Stimulated activated CD4-positive, alpha-beta T cell treated with anti-CD3 and anti-CD28 coated beads, Interleukin-15, amount 100 ng/mL, for 48 hours (primary cell): ENCODE results near the gene DIAPH1.

ENCODE experiments used
- DNase-seq, 2 donors: peaks; one replicate each; pipeline ENCODE4 v3.0.0-alpha.2; 2020; ENCODE audit warnings: low read depth in 2 of 2

DIAPH1 gene

DNA sequence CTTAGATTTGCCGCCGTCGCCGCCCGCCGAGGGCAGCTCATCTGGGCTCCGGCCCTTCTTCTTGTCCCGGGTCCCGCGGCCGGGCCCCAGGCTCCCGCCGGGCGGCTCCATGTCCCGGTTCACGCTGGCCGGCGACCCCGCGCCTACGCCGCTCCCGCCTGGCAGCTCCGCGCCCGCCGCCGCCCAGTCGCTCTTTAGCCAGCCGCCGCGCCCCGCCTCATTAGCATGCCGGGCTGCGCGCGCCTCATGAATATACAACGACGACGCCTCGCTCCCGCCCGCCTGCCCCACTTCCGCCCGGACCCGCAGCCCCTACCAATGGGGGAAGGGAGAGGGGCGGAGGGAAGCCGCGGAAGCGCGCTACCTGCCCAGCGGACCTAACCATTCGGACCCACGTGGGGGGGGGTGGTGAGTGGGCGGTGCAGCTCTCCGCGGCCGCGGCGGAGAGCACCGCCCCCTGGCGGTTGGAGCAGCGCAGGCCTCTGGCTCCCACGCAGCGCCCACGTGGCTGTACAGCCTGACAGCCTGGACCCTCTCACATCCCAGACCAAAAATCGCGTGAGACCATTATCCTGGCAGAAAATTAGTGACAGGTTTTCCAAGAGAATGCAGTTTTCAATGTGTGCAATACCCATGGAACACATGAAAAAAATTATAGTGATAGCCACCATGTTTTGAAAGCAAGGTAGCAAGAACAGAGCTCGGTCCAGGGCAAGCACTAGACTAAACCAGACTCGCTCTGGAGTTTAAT, at the start of gene DIAPH1:
TSS of gene DIAPH1 (minus strand) at position 197 of the 751 bp plus-strand sequence. CDS start at position 111, 86 bp downstream.
- DNase-seq, result peak; percentile 97 to 99

DNA sequence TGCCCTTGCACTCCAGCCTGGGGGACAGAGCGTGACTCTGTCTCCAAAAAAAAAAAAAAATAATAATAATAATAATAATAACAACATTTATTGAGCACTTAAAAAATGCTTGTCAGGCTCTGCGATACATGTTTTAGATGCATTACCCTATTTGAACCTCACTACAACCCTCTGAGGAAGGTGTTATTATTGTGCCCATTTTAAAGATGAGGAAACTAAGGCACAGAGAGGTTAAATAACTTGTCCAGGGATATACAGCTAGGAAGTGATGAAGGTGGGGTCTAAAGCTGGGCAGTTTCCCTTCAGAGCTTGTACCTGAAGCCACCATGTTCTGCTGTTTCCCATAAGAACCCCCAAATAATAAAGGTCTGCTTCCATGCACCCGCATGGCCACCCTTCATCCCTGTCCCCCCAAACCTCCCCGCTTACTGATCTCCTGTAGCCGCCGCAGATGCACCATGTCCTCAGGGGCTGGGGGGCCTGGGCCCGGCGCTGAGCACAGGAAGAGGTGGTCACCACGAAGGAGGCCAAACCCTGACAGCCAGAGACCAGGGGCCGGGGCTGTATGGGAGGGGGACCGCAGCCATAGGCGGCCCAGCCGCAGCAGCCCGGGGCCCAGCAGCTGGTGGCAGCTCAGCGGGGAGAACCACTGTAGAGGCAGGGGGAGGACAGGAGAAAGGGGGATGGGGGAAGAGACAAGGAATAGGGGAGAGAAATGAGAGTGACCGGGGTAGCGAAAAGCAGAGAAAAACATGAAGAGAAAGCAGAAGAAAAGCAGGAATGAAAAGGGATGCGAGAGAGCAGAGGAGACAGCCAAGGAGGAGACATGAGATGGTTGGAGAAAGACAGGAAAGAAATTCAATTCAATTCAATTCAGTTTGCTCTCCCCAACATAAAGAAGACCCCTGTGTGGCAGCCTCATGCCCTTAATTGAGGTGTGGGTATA, 47.5 kb upstream of the DIAPH1 start:
- DNase-seq, result no peak

DNA sequence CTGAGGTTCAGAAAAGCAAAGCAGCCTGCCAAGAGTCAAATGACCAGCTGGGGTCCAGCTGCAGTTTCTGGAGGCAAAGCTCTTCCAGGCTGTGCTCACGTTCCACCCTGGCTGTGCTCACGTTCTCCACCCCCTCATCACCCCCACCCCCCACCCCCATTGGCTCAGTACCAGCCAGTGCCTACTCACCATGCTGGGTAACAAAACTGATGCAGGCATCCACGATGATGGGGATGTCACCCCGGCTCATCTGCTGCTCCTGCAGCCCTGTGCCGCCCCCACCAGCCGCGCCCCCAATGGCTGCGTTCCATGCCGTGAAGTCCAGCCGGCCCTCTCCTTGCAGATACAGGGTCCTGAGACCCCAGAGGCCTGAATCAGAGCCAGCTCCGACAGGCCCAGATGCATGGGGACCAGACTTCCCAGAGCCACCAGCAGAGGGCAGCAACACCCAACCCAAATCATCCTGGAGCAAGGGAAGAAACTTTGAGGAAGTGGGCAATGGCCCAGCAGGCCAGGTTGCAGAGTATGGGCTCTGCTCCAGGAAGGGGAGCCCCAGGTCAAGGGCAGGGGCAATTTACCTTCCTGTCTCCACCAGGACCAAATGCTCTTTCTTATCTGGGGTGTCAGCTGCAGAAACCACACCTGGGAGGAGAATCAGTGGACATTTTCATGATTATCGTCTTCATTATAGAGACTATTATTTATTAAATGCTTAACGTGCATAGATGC, 46.1 kb upstream of the DIAPH1 start:
- DNase-seq, result peak; percentile 38 to 65

DNA sequence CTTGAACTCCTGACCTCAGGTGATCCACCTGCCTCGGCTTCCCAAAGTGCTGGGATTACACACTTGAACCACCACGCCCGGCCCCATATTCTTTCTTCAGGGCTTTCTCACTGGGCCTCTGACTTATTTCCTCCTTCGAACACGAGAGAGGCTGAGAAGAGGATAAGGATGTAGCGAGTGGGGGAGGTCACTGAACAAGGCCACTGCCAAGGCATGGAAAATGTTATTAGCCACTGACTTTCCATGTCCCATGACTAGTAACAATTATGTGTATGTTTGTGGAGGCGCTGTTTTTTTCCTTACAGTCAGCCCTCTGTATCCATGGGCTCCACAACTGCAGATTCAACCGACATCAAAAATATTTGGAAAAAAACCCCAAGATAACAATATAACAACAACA, 44.7 kb upstream of the DIAPH1 start:
- no peak for DNase-seq

DNA sequence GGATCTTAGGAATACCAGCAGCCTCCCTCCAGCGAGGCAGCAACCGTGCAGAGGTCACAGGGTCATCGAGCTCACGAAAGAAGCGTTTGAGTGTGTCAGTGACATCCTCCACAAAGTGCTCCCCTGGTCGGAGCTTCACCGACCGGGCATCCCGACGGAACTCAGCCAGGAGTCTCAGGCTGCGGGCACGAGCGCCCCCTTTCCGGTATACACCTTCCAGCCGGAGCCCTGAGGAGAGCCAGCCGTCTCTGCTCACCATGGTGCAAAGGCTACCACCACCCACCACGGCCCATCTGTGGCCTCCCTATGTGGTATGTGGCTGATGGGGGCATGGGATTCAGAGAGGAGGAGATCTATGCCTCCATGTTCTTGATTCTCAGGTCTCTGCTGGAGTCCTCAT, 43.2 kb upstream of the DIAPH1 start:
- no peak for DNase-seq

DNA sequence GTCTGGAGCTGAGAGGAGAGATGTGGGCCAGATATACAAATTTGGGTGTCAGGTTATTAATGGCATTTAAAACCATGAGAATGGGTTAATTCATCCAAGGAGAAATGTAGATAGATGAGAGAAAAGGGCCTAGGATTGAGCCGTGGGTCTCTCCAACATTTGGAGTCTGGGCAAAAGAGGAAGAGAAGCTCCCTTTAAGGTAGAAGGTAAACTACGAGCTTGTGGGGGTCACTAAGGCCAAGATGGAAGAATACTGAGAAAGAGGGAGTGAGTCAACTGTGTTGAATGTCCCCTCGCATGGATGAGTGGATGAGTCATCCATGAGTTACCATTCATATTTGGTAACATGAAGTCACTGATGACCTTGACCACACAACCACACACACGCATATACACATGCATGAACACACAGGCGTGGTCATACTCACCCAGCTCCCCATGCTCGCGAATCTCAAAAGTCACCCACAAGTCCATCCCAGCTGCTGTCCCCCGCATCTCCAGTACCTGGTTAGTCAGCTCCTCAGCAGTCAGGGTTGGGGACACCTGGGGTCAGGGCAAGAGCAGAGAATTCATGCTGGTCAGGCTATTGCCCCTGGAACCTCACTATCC, 39.2 kb upstream of the DIAPH1 start:
- no peak for DNase-seq

DNA sequence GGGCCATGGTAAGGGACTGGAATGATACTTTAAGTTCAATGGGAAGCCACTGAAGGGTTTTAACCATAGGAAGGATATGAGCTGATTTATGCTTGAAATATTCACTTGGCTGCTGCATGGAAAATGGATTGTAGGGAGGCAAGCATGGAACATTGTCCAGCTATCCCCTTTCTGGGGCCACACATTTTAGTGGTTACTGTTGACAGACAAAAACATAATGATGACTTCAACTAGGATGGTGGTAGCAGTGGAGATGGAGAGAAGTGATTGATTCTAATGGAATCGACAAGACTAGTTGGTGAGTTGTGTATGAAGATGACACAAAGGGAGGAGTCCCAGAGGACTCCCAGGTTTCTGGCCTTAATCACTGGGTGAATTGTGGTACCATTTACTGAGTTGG, 38.6 kb upstream of the DIAPH1 start:
- DNase-seq, result no peak

DNA sequence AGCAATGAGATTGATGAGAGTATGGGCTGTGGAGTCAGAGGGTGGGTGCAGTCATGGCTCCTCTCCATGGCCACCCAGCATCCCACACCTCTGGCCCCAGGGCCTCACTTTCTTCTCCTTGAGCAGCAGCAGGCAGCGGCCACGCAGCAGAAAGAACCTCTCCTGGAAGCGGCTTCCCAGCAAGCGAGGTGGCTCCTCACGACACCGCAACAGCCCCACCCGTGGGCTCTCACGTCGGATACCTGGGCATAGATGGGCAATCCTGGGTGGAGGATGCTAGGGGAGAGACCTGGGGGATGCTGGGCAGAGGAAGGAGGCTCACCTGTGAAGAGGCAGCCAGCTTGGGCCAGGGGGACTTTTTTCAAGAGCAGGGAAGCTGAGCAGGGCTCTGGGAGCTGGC, 37.6 kb upstream of the DIAPH1 start:
- DNase-seq, result no peak

DNA sequence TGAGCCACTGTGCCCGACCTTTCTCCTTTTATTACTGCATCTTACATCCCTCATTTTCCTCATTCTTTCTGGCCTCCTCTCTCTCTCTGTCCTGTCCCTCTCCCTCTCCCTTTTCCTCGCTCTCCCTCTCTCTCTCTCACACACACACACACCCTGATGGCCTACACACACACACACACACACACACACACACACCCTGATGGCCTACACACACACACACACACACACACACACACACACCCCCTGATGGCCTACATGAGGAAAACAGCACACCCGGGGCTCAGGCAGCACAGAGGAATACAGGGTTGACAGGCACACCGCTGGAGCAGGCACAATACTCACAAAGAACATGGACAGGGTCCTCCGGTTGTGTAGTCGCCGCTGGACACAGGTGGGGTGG, 36.2 kb upstream of the DIAPH1 start:
- DNase-seq, result no peak

DNA sequence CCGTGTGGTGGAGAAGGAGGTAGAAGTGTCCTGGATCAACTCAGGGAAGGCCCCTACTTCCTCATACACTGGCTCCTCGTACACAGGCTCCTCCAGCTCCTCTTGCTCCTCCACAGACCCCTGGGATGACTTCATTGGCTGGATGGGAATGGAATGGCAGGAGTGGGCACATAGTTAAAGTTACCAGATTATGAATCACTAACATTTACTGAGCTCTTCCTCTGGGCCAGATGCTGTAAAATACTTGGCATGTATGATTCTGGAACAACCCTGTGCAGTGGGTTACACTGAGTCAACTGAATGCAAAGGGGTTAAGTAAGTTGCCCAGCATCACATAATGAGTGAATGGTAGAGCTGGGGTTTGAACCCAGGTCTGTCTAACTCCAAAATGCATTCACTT, 35.5 kb upstream of the DIAPH1 start:
- no peak for DNase-seq

DNA sequence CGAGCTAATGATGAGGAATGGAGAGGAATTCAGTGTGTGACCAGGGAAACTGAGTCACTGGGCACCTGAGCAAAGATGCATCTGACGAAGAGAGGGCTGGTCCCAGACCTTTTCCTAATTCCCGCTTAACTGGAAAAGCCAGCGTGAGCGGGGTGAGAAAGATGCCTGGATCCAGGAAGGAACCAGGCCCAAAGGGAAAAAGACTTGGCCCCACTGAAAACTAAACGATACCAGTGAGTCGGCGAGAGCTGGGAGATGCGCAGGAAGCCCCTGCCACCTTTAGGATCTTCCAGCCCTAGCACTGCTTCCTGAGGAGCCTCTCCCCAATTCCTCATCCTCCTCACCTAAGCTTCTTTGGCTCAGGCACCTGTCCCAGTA, 32.9 kb upstream of the DIAPH1 start:
- no peak for DNase-seq

DNA sequence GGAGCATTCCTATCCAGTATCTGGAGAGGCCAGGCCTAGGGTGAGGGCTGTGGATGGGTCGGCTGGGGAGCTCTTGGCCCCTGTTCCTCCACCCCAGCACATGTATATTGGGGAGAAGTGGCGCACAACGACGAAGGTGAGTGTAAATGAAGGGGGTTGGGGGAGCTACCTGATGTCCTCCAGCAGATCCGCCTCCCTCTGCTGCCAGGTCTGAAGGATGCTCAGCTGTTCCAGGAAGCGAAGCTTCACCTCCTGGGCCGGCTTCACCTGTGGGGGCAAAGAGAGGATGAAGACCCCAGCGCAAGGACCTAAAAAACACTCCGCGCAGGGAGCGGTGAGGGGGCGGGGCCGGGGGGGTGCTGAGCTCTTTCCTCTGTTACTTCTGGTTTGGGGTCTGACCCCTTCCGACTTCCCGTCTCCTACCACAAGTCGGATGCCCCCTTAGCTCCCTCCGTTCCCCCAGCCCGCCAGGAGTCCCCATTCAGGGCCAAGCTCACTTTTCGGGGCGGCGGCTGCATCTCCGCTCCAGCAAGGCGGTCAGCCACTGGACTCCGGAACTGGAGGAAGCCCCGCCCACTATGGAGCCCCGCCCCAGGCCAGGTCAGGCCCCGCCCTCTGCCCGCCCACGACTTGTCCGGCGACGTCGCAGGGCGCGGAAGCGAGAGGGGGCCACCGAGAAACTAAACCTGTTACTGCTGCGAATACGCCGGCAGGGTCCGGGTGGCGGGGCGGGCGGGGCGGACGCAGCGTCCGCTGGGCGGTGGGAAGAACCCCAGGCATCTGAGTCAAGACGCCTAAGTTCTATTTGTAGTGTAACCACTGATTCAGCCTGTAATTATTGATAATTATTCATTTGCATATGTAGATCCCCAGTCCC, 32.3 kb upstream of the DIAPH1 start, which contains the start of gene FCHSD1:
TSS of gene FCHSD1 (minus strand) at position 568 of the 877 bp plus-strand sequence. CDS start at position 518, 50 bp downstream.
- DNase-seq, result peak; percentile 71 to 78

DNA sequence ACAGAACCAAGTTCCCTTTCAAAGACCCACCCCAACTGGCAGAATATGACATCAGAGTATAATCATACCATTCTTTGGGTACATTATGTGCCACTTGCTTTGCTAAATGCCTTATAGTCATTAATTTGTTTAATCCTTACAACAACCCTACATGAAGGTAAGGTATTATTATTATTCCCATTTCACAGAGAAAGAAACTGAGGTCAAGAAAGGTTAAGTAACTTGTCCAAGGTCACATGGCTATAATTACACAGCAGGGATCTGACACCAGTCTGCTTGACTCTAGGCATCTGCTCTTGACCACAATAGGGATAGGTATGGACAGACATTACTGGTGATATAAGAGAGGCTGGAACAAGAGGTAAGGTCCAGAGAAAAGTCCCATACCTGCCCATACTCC, 31.2 kb upstream of the DIAPH1 start:
- DNase-seq, result no peak

DNA sequence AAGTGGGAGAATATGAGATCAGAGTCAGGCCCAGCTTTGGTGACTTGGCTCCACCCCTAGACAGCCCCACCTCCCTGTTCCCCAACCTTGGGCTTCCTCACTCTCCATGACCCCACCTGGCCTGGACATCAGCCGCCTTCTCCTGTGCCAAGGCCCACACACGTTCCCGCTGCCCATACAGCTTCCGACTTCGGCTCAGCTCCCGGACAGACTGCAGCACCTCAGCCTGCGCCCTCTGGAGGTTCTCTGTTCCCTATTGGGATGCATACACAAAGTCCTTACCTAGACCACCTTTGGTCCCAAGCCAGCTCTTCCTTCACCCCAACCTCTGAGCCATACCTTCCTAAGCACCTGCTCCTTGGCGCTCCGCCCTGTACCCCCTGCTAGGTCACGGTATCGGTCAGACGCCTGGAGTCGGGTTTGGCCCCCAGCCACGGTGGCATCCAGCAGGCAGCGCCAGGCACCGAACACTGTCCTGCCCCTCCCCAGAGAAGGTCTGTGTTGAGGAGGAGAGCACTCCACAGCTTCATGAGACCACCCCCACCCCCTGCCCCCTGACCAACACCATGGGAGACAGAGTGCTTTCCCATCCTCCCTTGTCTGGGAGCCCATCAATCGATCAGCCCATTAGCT, 30.4 kb upstream of the DIAPH1 start:
- no peak for DNase-seq

DNA sequence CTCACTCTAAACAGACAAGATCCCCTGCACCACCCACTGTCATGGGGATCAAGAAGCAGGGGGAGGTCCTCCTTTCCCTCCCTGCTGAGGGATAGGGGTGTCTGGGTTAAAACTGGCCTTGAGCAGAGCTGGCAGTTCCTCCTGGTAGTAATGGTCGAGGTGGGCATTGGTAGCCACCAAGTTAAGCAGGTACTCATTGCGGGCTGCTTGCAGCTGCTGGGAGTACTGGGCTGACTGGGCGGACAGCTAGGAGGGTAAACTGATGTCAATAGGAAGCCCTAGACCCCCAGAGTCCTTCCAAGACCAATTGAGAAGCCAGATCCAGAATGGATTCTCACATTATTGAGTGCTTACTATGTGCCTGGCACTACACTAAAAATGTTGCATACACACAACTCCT, 29.1 kb upstream of the DIAPH1 start:
- no peak for DNase-seq

DNA sequence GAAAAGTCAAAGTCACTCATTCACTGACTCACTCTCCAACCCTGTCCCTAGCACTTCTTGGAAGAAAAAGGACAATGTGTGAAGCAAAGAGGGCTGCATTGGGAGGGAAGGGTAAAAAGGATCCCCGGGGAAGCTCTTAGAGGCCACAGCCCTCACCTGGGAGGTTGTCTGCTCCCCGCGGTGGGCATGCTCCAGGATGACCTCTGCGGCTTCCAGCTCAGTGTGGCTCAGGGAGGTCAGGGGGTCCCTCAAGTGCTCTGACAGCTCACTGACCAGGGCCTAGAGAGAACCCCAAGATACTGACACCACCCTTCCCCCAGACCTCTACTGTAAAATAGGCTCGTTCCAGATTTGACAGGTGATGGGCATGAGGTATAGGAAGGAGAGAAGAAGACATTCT, 28.4 kb upstream of the DIAPH1 start:
- DNase-seq, result no peak

DNA sequence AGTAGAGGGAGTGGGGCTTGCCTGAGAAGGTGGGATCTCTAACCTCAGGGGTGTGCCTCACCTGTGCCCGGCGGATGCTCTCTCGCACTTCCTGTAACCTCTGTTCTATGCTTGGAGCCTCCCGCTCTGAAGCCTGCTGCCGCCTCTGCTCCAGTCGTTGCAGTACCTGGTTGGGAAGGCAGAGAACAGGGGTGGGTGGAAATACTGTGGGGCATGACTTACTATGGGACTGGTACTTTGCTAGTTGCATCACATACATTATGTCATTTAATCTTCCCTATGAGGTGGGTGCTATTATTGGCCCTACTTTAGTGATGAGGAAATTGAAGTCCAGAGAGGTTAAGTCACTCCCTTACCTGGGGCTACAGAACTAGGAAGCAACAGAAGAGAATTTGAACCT, 27.2 kb upstream of the DIAPH1 start:
- no peak for DNase-seq

DNA sequence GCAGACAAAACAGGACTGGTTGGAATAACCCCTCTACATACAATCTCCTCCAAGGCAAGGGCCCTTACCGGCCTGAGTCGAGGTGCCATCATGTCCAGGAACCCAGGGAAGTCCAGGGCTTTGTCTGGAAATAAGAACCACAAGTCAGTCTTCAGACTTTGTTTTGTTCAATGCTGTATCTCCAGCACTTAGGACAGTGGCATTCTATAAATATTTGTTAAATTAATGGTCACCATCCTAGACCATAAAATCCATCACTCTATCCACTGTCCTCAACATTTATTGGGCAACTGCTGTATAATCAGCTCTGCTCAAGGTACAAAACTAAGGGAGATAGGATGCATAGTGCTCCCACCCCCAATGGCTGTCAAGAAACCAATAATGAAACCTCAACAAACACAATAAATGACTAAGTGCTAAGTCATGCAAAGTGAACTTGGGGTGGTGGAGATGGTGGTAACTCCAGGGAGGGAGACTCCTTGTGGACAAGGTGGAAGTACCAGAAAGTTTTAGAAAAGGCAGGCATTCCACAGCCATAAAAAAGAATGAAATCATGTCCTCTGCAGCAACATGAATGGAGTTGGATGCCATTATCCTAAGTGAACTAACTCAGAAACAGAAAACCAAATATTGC, 23.0 kb upstream of the DIAPH1 start:
- DNase-seq, result no peak

DNA sequence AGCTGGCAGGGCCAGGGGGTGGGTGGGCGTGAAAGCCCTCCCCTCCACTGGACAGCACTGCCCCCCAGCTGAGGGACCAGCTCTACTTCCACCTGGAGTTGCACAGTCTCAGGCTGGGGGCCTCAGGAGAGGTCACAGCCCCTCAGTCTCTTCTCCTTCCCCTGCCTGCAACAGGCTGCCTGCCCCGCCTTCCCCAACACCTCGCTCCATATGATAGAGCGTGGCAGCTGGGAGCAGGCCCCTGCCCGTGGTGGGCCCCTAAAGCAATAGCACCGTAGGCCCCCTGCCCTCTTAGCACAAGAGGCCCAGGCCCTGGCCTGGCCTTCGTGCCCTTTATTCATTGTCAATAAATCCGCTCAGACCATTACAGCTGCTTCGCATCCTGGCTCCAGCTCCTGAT, 21.9 kb upstream of the DIAPH1 start:
- no peak for DNase-seq

DNA sequence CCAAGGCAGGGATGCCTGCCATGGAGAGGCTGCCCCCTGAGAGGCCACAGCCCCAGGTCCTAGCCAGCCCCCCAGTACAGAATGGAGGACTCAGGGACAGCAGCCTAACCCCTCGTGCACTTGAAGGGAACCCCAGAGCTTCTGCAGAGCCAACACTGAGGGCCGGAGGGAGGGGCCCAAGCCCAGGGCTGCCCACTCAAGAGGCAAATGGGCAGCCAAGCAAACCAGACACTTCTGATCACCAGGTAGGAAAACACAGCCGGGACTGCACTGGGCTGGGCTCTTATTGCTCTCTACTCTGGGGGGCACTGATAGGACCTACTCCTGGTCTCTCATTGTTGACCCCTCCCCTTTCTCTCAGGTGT, 21.2 kb upstream of the DIAPH1 start:
- DNase-seq, result no peak
